ENCODE measurements around the gene TUBA4B.

- TF ChIP-seq CTCF (IDR thresholded peaks at IDR 0.05), result no peak
- no peak for TF ChIP-seq POLR2A (IDR thresholded peaks at IDR 0.05)
These were observed 32.2 kb upstream of the TUBA4B start for GRCh38 chr2:219220652-219221402.
